DOHH2 (cell line): Measurements from ENCODE around the gene KIAA0930.

Experiments used
- H3F3A ChIP-seq: fragments of 200-600 bp; sonication (generic), shearing (Covaris generic); 2 replicates; pipeline ENCODE4 v1.6.0; 2016; ENCODE audit warnings: antibody characterized with exemption, mild to moderate bottlenecking; ENCODE audit not compliant: control insufficient read depth, insufficient read depth
- H3K27ac ChIP-seq: fragments of 200-600 bp; sonication (generic); 2 replicates; pipeline ENCODE4 v1.5.1; 2014; ENCODE audit warnings: low read depth, mild to moderate bottlenecking, low read length, moderate library complexity
- H3K27me3 ChIP-seq: fragments of 200-600 bp; sonication (generic); 2 replicates; pipeline ENCODE4 v1.6.1; 2014; ENCODE audit warnings: mild to moderate bottlenecking, low read length, mixed read lengths; ENCODE audit not compliant: control insufficient read depth
- H3K36me3 ChIP-seq: fragments of 200-600 bp; sonication (generic); 2 replicates; pipeline ENCODE4 v1.6.1; 2014; ENCODE audit warnings: mild to moderate bottlenecking, low read length, moderate library complexity, mixed read lengths; ENCODE audit not compliant: control insufficient read depth
- H3K4me1 ChIP-seq: fragments of 200-600 bp; sonication (generic); 2 replicates; pipeline ENCODE4 v1.6.1; 2014; ENCODE audit warnings: mild to moderate bottlenecking, low read length, mixed read lengths; ENCODE audit not compliant: control insufficient read depth
- H3K4me2 ChIP-seq: fragments of 200-600 bp; sonication (generic); 2 replicates; pipeline ENCODE4 v1.6.0; 2014; ENCODE audit warnings: mild to moderate bottlenecking, low read length, moderate library complexity
- H3K4me3 ChIP-seq: fragments of 200-600 bp; sonication (generic); 2 replicates; pipeline ENCODE4 v1.5.1; 2014; ENCODE audit warnings: mild to moderate bottlenecking, low read length, mixed read lengths
- H3K79me2 ChIP-seq: fragments of 200-600 bp; sonication (generic); 2 replicates; pipeline ENCODE4 v1.6.1; 2014; ENCODE audit warnings: mild to moderate bottlenecking, low read length, mixed read lengths; ENCODE audit not compliant: control insufficient read depth
- H3K9me2 ChIP-seq: fragments of 200-600 bp; sonication (generic); replicated peaks from 2 replicates; pipeline ENCODE4 v1.6.1; 2014; ENCODE audit warnings: mild to moderate bottlenecking, low read length, mixed read lengths; ENCODE audit not compliant: control insufficient read depth
- H3K9me3 ChIP-seq: fragments of 200-600 bp; sonication (generic); 2 replicates; pipeline ENCODE4 v1.6.1; 2014; ENCODE audit warnings: antibody characterized with exemption, low read length, mixed read lengths; ENCODE audit not compliant: control insufficient read depth, insufficient read depth
- H4K20me1 ChIP-seq: fragments of 200-600 bp; sonication (generic); 2 replicates; pipeline ENCODE4 v1.6.0; 2014; ENCODE audit warnings: low read depth, mild to moderate bottlenecking, antibody characterized with exemption, low read length, moderate library complexity; ENCODE audit not compliant: control insufficient read depth, insufficient read depth
- CTCF ChIP-seq: fragments of 200-600 bp; sonication (generic); IDR thresholded peaks from one replicate; pipeline ENCODE4 v1.5.1; 2014; ENCODE audit warnings: antibody characterized with exemption, mild to moderate bottlenecking, low read depth, low read length; ENCODE audit not compliant: poor library complexity, severe bottlenecking
- EZH2phosphoT487 ChIP-seq: fragments of 200-600 bp; sonication (generic); IDR thresholded peaks from 2 replicates; pipeline ENCODE4 v1.6.1; 2017; ENCODE audit warnings: borderline replicate concordance, mild to moderate bottlenecking, antibody characterized with exemption, low read length, moderate library complexity, mixed read lengths

KIAA0930 gene

DNA sequence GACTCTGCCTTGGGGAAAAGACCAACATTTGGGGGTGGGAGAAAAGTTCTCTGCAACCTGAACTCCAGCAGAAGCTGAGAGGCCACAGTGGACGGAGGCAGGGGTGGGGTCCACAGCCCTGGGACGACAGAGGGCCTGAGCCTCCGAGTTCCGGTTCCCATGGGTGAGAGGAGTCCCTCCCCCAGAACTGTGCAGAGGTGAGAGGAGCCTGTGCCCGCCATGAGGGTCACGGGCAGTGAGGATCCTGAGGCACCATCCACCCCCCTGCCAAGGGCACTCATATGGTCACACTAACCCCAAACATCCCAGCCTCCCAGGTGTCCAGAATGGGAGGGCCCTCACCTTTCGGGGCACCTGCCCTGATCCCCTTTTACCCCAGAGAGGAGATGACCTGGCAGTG lies 30.5 kb downstream of the KIAA0930 start:
- peaks cover 12% of the 10 kb centered on the region for H3K4me1 ChIP-seq
- H3K79me2 ChIP-seq: peaks cover 29% of the 10 kb centered on the region
- TF ChIP-seq CTCF: no peak
- H3F3A ChIP-seq: no peaks in the 10 kb centered on the region
- H4K20me1 ChIP-seq: 0 out of 2 replicates have a peak, but pooled peaks cover 5% of the 10 kb centered on the region
- H3K9me2 ChIP-seq: no peaks in the 10 kb centered on the region
- H3K9me3 ChIP-seq: no peaks in the 10 kb centered on the region
- no peak overlapping the region for H3K4me2 ChIP-seq
- peaks cover 32% of the 10 kb centered on the region for H3K36me3 ChIP-seq
- H3K27me3 ChIP-seq: no peaks in the 10 kb centered on the region
- H3K4me3 ChIP-seq: no peak overlapping the region
- H3K27ac ChIP-seq: no peak overlapping the region

DNA sequence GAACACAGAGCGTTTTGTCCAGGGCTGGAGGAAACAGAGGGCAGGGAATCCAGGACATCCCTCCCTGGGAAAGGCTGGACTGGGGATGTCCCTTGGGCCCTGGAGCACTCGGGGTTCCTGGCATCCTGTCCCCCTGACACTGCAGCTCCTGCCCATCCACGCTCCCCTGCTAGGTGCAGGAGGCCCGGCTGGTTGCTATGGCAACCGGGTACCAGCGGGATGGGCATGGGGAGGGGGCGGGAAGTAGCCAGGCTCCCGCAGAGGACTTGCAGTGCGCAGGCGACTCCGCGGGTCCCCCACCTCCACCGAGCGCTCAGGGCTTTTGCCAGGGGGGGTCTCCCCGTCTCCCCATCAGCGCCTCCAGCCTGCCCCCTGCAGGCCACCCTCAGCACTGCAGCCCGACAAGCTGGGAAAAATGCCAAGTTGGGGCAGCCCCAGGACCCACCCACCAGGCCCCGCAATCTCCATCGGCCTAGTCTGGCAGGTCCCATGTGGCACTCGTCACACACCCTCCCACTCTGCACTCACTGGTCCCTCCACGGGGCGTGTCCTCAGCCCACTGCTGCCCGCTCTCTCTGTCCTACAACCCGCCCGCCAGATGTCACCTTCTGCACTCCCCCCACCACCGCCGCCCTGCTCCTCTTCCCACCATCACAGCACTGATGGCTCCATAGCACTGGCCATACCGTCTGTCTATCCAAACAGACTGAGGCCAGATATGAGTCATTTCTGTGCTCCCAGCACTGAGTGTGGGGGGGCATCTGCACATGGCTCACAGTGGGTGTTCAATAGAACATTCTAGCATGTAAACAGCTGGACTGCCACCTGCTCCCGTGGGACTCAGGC lies 31.5 kb downstream of the KIAA0930 start:
- H3K27me3 ChIP-seq: no peaks in the 10 kb centered on the region
- TF ChIP-seq CTCF (peak; percentile 93), EZH2phosphoT487 (no peak)
- 0 out of 2 replicates have a peak, but pooled peaks cover 3% of the 10 kb centered on the region for H4K20me1 ChIP-seq
- no peak overlapping the region for H3K4me2 ChIP-seq
- peaks cover 10% of the 10 kb centered on the region for H3K4me1 ChIP-seq
- H3K27ac ChIP-seq: no peak overlapping the region
- no peaks in the 10 kb centered on the region for H3K9me2 ChIP-seq
- H3K36me3 ChIP-seq: peaks cover 35% of the 10 kb centered on the region
- H3F3A ChIP-seq: no peaks in the 10 kb centered on the region
- H3K9me3 ChIP-seq: no peaks in the 10 kb centered on the region
- peaks cover 22% of the 10 kb centered on the region for H3K79me2 ChIP-seq
- no peak overlapping the region for H3K4me3 ChIP-seq

- Histone ChIP-seq H3K4me1 (peaks cover 5% of the 10 kb centered on the region), H3K27me3 (no peaks in the 10 kb centered on the region), H3K9me3 (no peaks in the 10 kb centered on the region), H3K27ac (no peak overlapping the region), H3K79me2 (peaks cover 17% of the 10 kb centered on the region), H3K4me3 (no peak overlapping the region), H3F3A (no peaks in the 10 kb centered on the region), H3K9me2 (no peaks in the 10 kb centered on the region), H3K4me2 (no peak overlapping the region), H4K20me1 (no peaks in the 10 kb centered on the region), H3K36me3 (peaks cover 35% of the 10 kb centered on the region)
- TF ChIP-seq EZH2phosphoT487 (no peak), CTCF (no peak)
Measured at GRCh38 chr22:45208696-45208992, 32.0 kb downstream of the KIAA0930 start.
